ENCODE measurements around the gene TNFAIP8L3. TPM values are rescaled to one million over a fixed set of nuclear protein-coding genes. Genes with fewer than 3 reads are reported as not detected.

TNFAIP8L3 gene
- total and polyA plus RNA-seq, 5 donors from 2014 or later = not detected

DNA sequence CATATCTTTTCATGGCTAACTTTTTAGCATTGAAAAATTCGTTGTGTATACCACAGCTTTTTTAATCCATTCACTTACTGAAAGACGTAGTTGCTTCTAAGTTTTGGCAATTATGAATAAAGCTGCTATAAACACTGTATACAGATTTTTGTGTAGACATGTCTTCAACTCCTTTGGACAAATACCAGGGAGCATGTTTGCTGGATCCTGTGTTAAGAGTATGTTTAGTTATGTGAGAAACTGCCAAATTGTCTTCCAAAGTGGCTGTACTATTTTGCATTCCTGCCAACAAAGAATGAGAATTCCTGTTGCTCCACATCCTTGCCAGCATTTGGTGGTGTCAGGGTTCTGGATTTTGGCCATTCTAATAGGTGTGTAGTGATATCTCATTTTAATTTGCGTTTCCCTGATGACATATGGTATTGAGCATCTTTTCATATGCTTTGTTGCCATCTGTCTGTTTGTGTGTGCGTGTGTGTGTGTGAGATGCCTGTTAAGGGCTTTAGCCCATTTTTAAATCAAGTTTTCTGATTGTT is 87.5 kb downstream of the TNFAIP8L3 start:
- Mint-ChIP-seq H3K27me3 (no peaks in the 10 kb centered on the region), H3K36me3 (peaks cover 45% of the 10 kb centered on the region), H3K4me1 (no peaks in the 10 kb centered on the region), H3K9me3 (peaks cover 0 to 20% (median 4%) of the 10 kb centered on the region in 7 donors), H3K27ac (peak overlapping the region in 1 of 3 donors; percentile 34), H3K4me3 (no peak overlapping the region)
- Histone ChIP-seq H3K4me3 (ENCODE audit: low read depth, low read length) (no peak overlapping the region), H3K4me1 (ENCODE audit: control insufficient read depth, insufficient read depth, low read length, poor library complexity, severe bottlenecking) (no peaks in the 10 kb centered on the region), H3K27me3 (ENCODE audit: control insufficient read depth, insufficient read depth, low read length) (no peaks in the 10 kb centered on the region), H3K36me3 (ENCODE audit: control insufficient read depth, insufficient read depth, low read length) (peaks cover 18% of the 10 kb centered on the region), H3K9me3 (ENCODE audit: control insufficient read depth in 2 of 2, low read length in 2 of 2) (no peaks in the 10 kb centered on the region), H3K27ac (ENCODE audit: insufficient read depth, low read length, poor library complexity, severe bottlenecking) (no peak overlapping the region)
- DNase-seq (no peak), ATAC-seq (ENCODE audit: low read depth in 2 of 2) (no peak)

Other genes starting within 250 kb of the TNFAIP8L3 start
- 9.5 TPM for gene AP4E1, start 186.2 kb downstream of the TNFAIP8L3 start, total RNA-seq
- gene AP4E1, start 186.2 kb downstream of the TNFAIP8L3 start, polyA plus RNA-seq = 1 to 10 TPM; 3.0 to 5.6 (median 4.0) TPM
- 0.52 TPM for gene CYP19A1, start 243.7 kb upstream of the TNFAIP8L3 start, total RNA-seq
- gene CYP19A1, start 243.7 kb upstream of the TNFAIP8L3 start, polyA plus RNA-seq = not detected
- gene GLDN, start 246.7 kb upstream of the TNFAIP8L3 start, total RNA-seq = not detected
- not detected for gene GLDN, start 246.7 kb upstream of the TNFAIP8L3 start, polyA plus RNA-seq